GM10266 (cell line): ENCODE results near the gene GART.

Source experiments
- DNase-seq: peaks from one replicate; pipeline ENCODE4 v3.0.0; 2012; ENCODE audit errors: extremely low spot score
- CTCF ChIP-seq: IDR thresholded peaks from 2 replicates; pipeline ENCODE4 v1.5.1; 2012; ENCODE audit warnings: mild to moderate bottlenecking, low read depth; ENCODE audit not compliant: control insufficient read depth, insufficient read depth; ENCODE audit errors: missing control alignments

The GART gene

GRCh38 chr21:33537212-33537611, 4.7 kb downstream of the GART start:
- no peak for TF ChIP-seq CTCF
- DNase-seq = no peak

GRCh38 chr21:33531007-33531406, 10.9 kb downstream of the GART start:
- no peak for DNase-seq
- TF ChIP-seq CTCF = no peak

- no peak for DNase-seq
- no peak for TF ChIP-seq CTCF
Observed at GRCh38 chr21:33522953-33523349, 19.0 kb downstream of the GART start.

- no peak for TF ChIP-seq CTCF
- DNase-seq = no peak
Observed at GRCh38 chr21:33522297-33522952, 19.5 kb downstream of the GART start.

- DNase-seq = no peak
- no peak for TF ChIP-seq CTCF
Observed at GRCh38 chr21:33518899-33519298, 23.0 kb downstream of the GART start.

- TF ChIP-seq CTCF = no peak
- DNase-seq = no peak
Observed at GRCh38 chr21:33514229-33514628, 27.7 kb downstream of the GART start.

GRCh38 chr21:33512481-33512880, 29.4 kb downstream of the GART start:
- no peak for DNase-seq
- TF ChIP-seq CTCF = no peak
